Activated CD4-positive, alpha-beta memory T cell treated with anti-CD3 and anti-CD28 coated beads for 36 hours (primary cell): Measurements from ENCODE around the gene C1orf35. TPM values are rescaled to one million over a fixed set of nuclear protein-coding genes. Genes with fewer than 3 reads are reported as not detected.

Experiments
- CTCF ChIA-PET: fragments of 350-600 bp; sonication (Branson Sonifier 250); formaldehyde crosslinking; loops from one replicate; lab custom pipeline; 2021; ENCODE audit warnings: antibody characterized with exemption, inconsistent platforms; lab: Charles Lee
- POLR2A ChIA-PET: fragments of 350-600 bp; sonication (Branson Sonifier 250); formaldehyde crosslinking; loops from one replicate; lab custom pipeline; 2021; ENCODE audit warnings: antibody characterized with exemption; lab: Charles Lee
- DNase-seq: peaks from one replicate; pipeline ENCODE4 v3.0.0-alpha.2; 2020
- H3K27ac Mint-ChIP-seq: one replicate; pipeline ENCODE4 v1.8.0; 2021; ENCODE audit warnings: mixed read lengths
- H3K27me3 Mint-ChIP-seq: one replicate; pipeline ENCODE4 v1.8.0; 2021; ENCODE audit warnings: mixed read lengths
- H3K36me3 Mint-ChIP-seq: one replicate; pipeline ENCODE4 v1.8.0; 2021; ENCODE audit warnings: mixed read lengths
- H3K4me1 Mint-ChIP-seq: one replicate; pipeline ENCODE4 v1.8.0; 2021; ENCODE audit warnings: low read depth, mixed read lengths
- H3K4me3 Mint-ChIP-seq: one replicate; pipeline ENCODE4 v1.8.0; 2021; ENCODE audit warnings: mild to moderate bottlenecking, mixed read lengths
- H3K9me3 Mint-ChIP-seq: one replicate; pipeline ENCODE4 v1.8.0; 2021; ENCODE audit warnings: mixed read lengths
- intact Hi-C: fragments of 100-400 bp; cut with micrococcal nuclease; formaldehyde crosslinking; loops from one replicate; pipeline ENCODE4 v1.15.1; 2023
- total RNA-seq, 2 experiments: library from RNA; stranded (reverse); gene quantifications; one replicate each; pipeline ENCODE4 v1.2.3, GENCODE V29; 2021

The C1orf35 gene
- total RNA-seq, 2 experiments from 2014 or later: 21.9 to 22.1 TPM

GRCh38 chr1:228098323-228098931 lies 4.7 kb downstream of the C1orf35 start:
- DNase-seq: peak; percentile 5
- peaks cover 27% of the 10 kb centered on the region for H3K4me1 Mint-ChIP-seq
- no peak overlapping the region for H3K4me3 Mint-ChIP-seq
- POLR2A ChIA-PET: no interaction called here
- H3K9me3 Mint-ChIP-seq: peaks cover 15% of the 10 kb centered on the region
- intact Hi-C loops: no loop called here
- H3K27ac Mint-ChIP-seq: no peak overlapping the region
- H3K36me3 Mint-ChIP-seq: peaks cover 43% of the 10 kb centered on the region
- no peaks in the 10 kb centered on the region for H3K27me3 Mint-ChIP-seq
- CTCF ChIA-PET: interaction anchor here (1.3 to 2.1 kb wide), 2 partner anchors 14 to 94 kb away, joined by 5 read pairs; no protein-coding TSS in a partner anchor

DNA sequence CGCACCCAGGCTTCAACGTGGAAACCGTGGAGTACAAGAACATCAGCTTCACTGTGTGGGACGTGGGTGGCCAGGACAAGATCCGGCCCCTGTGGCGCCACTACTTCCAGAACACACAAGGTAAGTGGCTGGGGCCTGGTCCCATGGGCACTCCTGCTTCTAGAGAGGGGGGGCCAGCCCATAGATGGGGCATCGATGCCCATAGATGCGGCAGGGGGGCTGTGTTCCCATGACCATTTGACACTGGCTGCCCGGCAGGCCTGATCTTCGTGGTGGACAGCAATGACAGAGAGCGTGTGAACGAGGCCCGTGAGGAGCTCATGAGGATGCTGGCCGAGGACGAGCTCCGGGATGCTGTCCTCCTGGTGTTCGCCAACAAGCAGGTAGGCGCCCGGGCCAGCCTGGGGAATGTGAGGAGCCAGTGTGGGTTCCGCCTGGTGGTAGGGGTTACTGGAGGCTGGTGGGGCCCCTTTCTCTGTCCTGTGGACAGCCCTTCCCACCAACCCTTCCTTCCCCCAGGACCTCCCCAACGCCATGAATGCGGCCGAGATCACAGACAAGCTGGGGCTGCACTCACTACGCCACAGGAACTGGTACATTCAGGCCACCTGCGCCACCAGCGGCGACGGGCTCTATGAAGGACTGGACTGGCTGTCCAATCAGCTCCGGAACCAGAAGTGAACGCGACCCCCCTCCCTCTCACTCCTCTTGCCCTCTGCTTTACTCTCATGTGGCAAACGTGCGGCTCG lies 5.6 kb downstream of the C1orf35 start:
- Mint-ChIP-seq H3K36me3 (peaks cover 47% of the 10 kb centered on the region), H3K9me3 (peaks cover 15% of the 10 kb centered on the region), H3K27me3 (no peaks in the 10 kb centered on the region), H3K4me1 (peaks cover 25% of the 10 kb centered on the region), H3K4me3 (no peak overlapping the region), H3K27ac (no peak overlapping the region)
- POLR2A ChIA-PET: no interaction called here
- CTCF ChIA-PET: no interaction called here
- DNase-seq: peak; percentile 8
- intact Hi-C loops: no loop called here

GRCh38 chr1:228096416-228097332 lies 6.5 kb downstream of the C1orf35 start:
- Mint-ChIP-seq H3K27me3 (no peaks in the 10 kb centered on the region), H3K4me1 (peaks cover 32% of the 10 kb centered on the region), H3K4me3 (no peak overlapping the region), H3K27ac (no peak overlapping the region), H3K36me3 (peaks cover 54% of the 10 kb centered on the region), H3K9me3 (peaks cover 15% of the 10 kb centered on the region)
- ChIA-PET POLR2A (no interaction called here), CTCF (no interaction called here)
- intact Hi-C loops: no loop called here
- peak; percentile 7 for DNase-seq

GRCh38 chr1:228095938-228096337 lies 7.2 kb downstream of the C1orf35 start:
- CTCF ChIA-PET: no interaction called here
- Mint-ChIP-seq H3K9me3 (peaks cover 15% of the 10 kb centered on the region), H3K4me3 (no peak overlapping the region), H3K4me1 (peaks cover 32% of the 10 kb centered on the region), H3K36me3 (peaks cover 60% of the 10 kb centered on the region), H3K27ac (no peak overlapping the region), H3K27me3 (no peaks in the 10 kb centered on the region)
- POLR2A ChIA-PET: no interaction called here
- intact Hi-C loops: no loop called here
- peak; percentile 4 for DNase-seq

DNA sequence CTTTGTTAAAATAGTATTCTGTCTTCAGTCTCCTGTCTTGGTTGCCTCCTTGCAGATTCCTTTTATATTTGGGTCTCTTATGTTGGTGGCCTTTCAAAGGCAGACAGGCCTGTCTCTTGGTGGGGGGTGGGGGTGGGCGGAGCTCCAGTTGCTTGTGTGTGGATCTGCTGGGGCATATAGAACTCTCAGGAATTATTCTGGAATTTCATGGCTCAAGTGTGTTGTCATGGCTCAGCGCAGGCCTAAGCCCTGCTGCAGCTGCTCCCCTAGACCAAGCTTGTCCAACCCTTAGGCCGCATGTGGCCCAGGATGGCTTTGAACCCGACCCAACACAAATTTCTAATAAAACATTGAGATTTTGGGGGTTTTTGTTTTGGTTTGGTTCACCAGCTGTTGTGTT lies 8.0 kb downstream of the C1orf35 start:
- ChIA-PET CTCF (no interaction called here), POLR2A (no interaction called here)
- Mint-ChIP-seq H3K36me3 (peaks cover 60% of the 10 kb centered on the region), H3K4me1 (peaks cover 40% of the 10 kb centered on the region), H3K27me3 (no peaks in the 10 kb centered on the region), H3K9me3 (peaks cover 15% of the 10 kb centered on the region), H3K4me3 (no peak overlapping the region), H3K27ac (peak overlapping the region; percentile 2)
- no peak for DNase-seq
- intact Hi-C loops: no loop called here

DNA sequence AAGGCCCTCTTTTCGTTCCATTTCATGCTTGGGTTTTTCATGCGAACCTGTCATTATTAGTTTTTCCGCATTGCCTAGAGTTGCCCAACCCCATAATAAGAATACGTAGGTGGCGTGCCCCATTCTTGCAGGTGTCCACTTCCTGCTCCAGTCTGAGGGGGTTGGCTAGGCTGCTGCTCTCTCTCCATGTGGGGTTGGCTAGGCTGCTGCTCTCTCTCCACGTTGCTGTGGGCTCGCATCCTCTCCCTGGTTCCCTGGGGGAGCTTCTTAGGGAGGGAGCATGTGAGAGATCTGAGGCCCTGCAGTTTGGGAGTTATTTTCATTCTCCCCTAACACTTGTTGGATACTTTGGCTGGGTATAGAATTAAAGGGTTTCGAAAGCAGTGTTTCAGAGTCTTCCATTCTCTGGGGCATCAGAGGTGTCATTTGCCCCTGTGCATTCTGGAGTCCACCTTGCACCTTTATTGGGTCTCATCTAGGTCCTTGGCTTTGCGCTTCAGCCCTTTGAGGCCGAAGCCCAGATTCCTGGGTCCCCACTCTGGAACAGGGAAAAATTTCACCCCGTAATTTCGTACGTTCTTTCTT lies 8.6 kb downstream of the C1orf35 start:
- no peak overlapping the region for H3K4me3 Mint-ChIP-seq
- CTCF ChIA-PET: no interaction called here
- peaks cover 46% of the 10 kb centered on the region for H3K4me1 Mint-ChIP-seq
- H3K9me3 Mint-ChIP-seq: peaks cover 15% of the 10 kb centered on the region
- POLR2A ChIA-PET: no interaction called here
- intact Hi-C loops: no loop called here
- no peaks in the 10 kb centered on the region for H3K27me3 Mint-ChIP-seq
- H3K27ac Mint-ChIP-seq: peak overlapping the region; percentile 2
- DNase-seq: no peak
- H3K36me3 Mint-ChIP-seq: peaks cover 60% of the 10 kb centered on the region

- no peak overlapping the region for H3K4me3 Mint-ChIP-seq
- CTCF ChIA-PET: no interaction called here
- H3K9me3 Mint-ChIP-seq: peaks cover 15% of the 10 kb centered on the region
- peaks cover 58% of the 10 kb centered on the region for H3K4me1 Mint-ChIP-seq
- H3K36me3 Mint-ChIP-seq: peaks cover 61% of the 10 kb centered on the region
- no peak overlapping the region for H3K27ac Mint-ChIP-seq
- peak; percentile 6 for DNase-seq
- H3K27me3 Mint-ChIP-seq: no peaks in the 10 kb centered on the region
- POLR2A ChIA-PET: interaction anchor here (0.7 kb wide), 1 partner anchor 335 kb away, joined by 3 read pairs; no protein-coding TSS in a partner anchor
- intact Hi-C loops: no loop called here
Observed at GRCh38 chr1:228093050-228093906, 9.8 kb downstream of the C1orf35 start.

- POLR2A ChIA-PET: no interaction called here
- peaks cover 64% of the 10 kb centered on the region for H3K36me3 Mint-ChIP-seq
- peaks cover 66% of the 10 kb centered on the region for H3K4me1 Mint-ChIP-seq
- H3K9me3 Mint-ChIP-seq: peaks cover 15% of the 10 kb centered on the region
- intact Hi-C loops: no loop called here
- H3K27ac Mint-ChIP-seq: peak overlapping the region; percentile 65
- peak; percentile 4 for DNase-seq
- H3K4me3 Mint-ChIP-seq: no peak overlapping the region
- CTCF ChIA-PET: no interaction called here
- no peaks in the 10 kb centered on the region for H3K27me3 Mint-ChIP-seq
Observed at GRCh38 chr1:228092342-228093049, 10.6 kb downstream of the C1orf35 start.

DNA sequence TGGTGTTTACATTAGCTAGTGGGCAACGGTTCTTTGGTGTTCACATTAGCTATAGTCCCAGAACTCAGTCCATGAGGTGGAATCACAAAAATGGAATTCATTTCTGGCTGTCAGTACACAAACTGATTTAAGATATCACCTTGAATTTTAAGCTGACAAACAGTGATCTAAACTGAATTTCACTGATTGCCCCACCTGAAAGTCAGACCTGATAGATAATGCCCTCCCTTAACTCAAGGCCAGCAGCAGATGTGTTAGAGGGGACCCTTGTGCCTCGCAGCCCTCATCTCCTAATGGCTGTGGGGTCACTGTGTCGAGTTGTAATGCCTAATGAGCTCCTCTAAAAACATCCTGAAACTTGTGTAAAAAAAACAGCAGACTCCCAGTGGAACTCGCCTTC lies 12.0 kb downstream of the C1orf35 start:
- DNase-seq: no peak
- Mint-ChIP-seq H3K27me3 (no peaks in the 10 kb centered on the region), H3K9me3 (peaks cover 15% of the 10 kb centered on the region), H3K36me3 (peaks cover 58% of the 10 kb centered on the region), H3K27ac (peak overlapping the region; percentile 74), H3K4me1 (peaks cover 76% of the 10 kb centered on the region), H3K4me3 (no peak overlapping the region)
- intact Hi-C loops: no loop called here
- ChIA-PET POLR2A (interaction anchor here (0.6 to 1.4 kb wide), 3 partner anchors 9 to 74 kb away, joined by 3 to 4 read pairs (median 3); partner anchors contain the start of genes ARF1 and IBA57), CTCF (interaction anchor here (1.0 to 3.5 kb wide), 2 partner anchors 9 to 11 kb away, joined by 3 to 10 read pairs; no protein-coding TSS in a partner anchor)

- POLR2A ChIA-PET: interaction anchor here (1.0 to 1.4 kb wide), 2 partner anchors 8 to 75 kb away, joined by 3 to 4 read pairs; partner anchors contain the start of genes ARF1 and IBA57
- Mint-ChIP-seq H3K27ac (peak overlapping the region; percentile 74), H3K4me3 (no peak overlapping the region), H3K27me3 (no peaks in the 10 kb centered on the region), H3K9me3 (peaks cover 15% of the 10 kb centered on the region), H3K36me3 (peaks cover 54% of the 10 kb centered on the region), H3K4me1 (peaks cover 76% of the 10 kb centered on the region)
- peak; percentile 9 for DNase-seq
- CTCF ChIA-PET: interaction anchor here (1.0 to 3.5 kb wide), 3 partner anchors 9 to 11 kb away, joined by 3 to 10 read pairs (median 3); no protein-coding TSS in a partner anchor
- intact Hi-C loops: no loop called here
Observed at GRCh38 chr1:228090613-228091081, 12.5 kb downstream of the C1orf35 start.
